GM23248 (cell line): ENCODE results near the gene COPA. TPM values are rescaled to one million over a fixed set of nuclear protein-coding genes. Genes with fewer than 3 reads are reported as not detected.

ENCODE experiments used
- DNase-seq: peaks from one replicate; pipeline ENCODE4 v3.0.0-alpha.2; 2015
- H2AFZ ChIP-seq: fragments of 200-600 bp; sonication (generic); 2 replicates; pipeline ENCODE4 v1.6.1; 2016; ENCODE audit warnings: antibody characterized with exemption
- H3F3A ChIP-seq: fragments of 200-600 bp; sonication (generic); 2 replicates; pipeline ENCODE4 v1.6.1; 2016; ENCODE audit warnings: mild to moderate bottlenecking, antibody characterized with exemption, mixed run types; ENCODE audit not compliant: insufficient read depth
- H3K27ac ChIP-seq: fragments of 200-600 bp; sonication (generic); 2 replicates; pipeline ENCODE4 v1.5.1; 2016; ENCODE audit warnings: mild to moderate bottlenecking
- H3K27me3 ChIP-seq: fragments of 200-600 bp; sonication (generic); replicated peaks from 2 replicates; pipeline ENCODE4 v1.6.1; 2016; ENCODE audit warnings: mild to moderate bottlenecking; ENCODE audit not compliant: insufficient read depth
- H3K36me3 ChIP-seq: fragments of 200-600 bp; sonication (generic); 2 replicates; pipeline ENCODE4 v1.6.1; 2016; ENCODE audit warnings: low read depth, mild to moderate bottlenecking
- H3K4me1 ChIP-seq: fragments of 200-600 bp; sonication (generic); 2 replicates; pipeline ENCODE4 v1.6.1; 2016; ENCODE audit warnings: mild to moderate bottlenecking; ENCODE audit not compliant: insufficient read depth
- H3K4me2 ChIP-seq: fragments of 200-600 bp; sonication (generic); one replicate; pipeline ENCODE4 v1.6.1; 2016; ENCODE audit warnings: mild to moderate bottlenecking; ENCODE audit not compliant: unreplicated experiment
- H3K4me3 ChIP-seq: fragments of 200-600 bp; sonication (generic); 2 replicates; pipeline ENCODE4 v1.5.1; 2016; ENCODE audit warnings: mild to moderate bottlenecking
- H3K79me2 ChIP-seq: fragments of 200-600 bp; sonication (generic); 2 replicates; pipeline ENCODE4 v1.6.1; 2016; ENCODE audit warnings: mild to moderate bottlenecking; ENCODE audit not compliant: insufficient read depth
- H3K9ac ChIP-seq: fragments of 200-600 bp; sonication (generic); 2 replicates; pipeline ENCODE4 v1.6.1; 2016; ENCODE audit warnings: mild to moderate bottlenecking
- H3K9me2 ChIP-seq: fragments of 200-600 bp; sonication (generic); 2 replicates; pipeline ENCODE4 v1.6.1; 2016; ENCODE audit warnings: mixed run types, mild to moderate bottlenecking, moderate library complexity; ENCODE audit not compliant: insufficient read depth
- H3K9me3 ChIP-seq: fragments of 200-600 bp; sonication (generic); one replicate; pipeline ENCODE4 v1.6.1; 2017; ENCODE audit warnings: low read depth
- H4K20me1 ChIP-seq: fragments of 200-600 bp; sonication (generic); 2 replicates; pipeline ENCODE4 v1.6.0; 2016; ENCODE audit not compliant: insufficient read depth
- EZH2 ChIP-seq: fragments of 200-600 bp; sonication (generic); IDR thresholded peaks from 2 replicates; pipeline ENCODE4 v1.6.1; 2018; ENCODE audit warnings: antibody characterized with exemption, mild to moderate bottlenecking; ENCODE audit not compliant: insufficient read depth, poor library complexity, severe bottlenecking
- EZH2phosphoT487 ChIP-seq: fragments of 200-600 bp; sonication (generic); IDR thresholded peaks from 2 replicates; pipeline ENCODE4 v1.6.1; 2018; ENCODE audit warnings: antibody characterized with exemption, moderate library complexity, mild to moderate bottlenecking, low read depth; ENCODE audit not compliant: insufficient read depth
- WGBS, 2 experiments: methylation state at CpG; one replicate each; pipeline ENCODE4 v1.1.6; 2015 to 2017; ENCODE audit warnings: low lambda C conversion rate in 2 of 2, low coverage in 1 of 2; ENCODE audit errors: missing lambda C conversion rate in 2 of 2; 5-methylcytosine and 5-hydroxymethylcytosine counted together
- in situ Hi-C: fragments of 300-500 bp; cut with MboI; formaldehyde crosslinking; loops from 2 replicates; pipeline ENCODE4 v1.15.0; 2020
- polyA plus RNA-seq: library from polyadenylated mRNA; unstranded; fragments of >200 nt; fragmentation: Nextera tagmentation; extraction: Ambion mirVana; gene quantifications from 2 replicates; pipeline ENCODE4 v1.2.1, GENCODE V29; 2016
- total RNA-seq: library from RNA; depleted of rRNA; stranded (reverse); fragments of >200 nt; shearing (Covaris generic); gene quantifications from 2 replicates; pipeline ENCODE4 v1.2.3, GENCODE V29; 2014

The COPA gene
- total and polyA plus RNA-seq, 2 experiments from 2014 or later = 194 to 212 TPM

DNA sequence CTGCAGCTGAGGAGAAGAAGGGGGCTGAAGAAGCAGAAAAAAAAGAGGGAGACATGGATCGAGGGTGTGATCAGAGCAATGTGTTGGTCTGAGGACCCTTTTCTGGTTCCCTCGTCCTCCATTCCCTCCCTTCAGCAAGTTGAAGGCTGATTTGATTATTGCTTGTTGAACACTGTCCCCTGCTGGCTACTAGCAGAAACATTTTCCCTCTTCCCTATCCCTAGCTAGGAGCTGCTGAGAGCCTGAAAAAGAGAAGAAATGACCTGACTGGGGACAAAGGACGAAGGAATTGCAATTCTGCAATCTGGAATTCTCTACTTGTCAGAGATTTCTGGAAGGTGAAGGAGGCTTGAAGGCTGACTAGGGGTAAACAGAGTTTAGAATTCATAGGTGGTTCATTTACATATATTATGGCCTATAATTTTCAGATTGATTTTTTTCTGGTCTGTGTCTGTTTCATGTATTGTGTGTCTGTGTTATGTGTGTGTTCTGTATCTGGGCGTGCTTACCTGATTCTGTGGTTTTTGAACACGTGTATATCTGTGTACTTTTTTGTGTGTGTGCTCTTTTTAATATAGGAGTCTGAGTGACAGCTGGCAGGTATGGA lies 33.6 kb upstream of the COPA start:
- DNase-seq = peak; percentile 79
- Histone ChIP-seq H3K27ac (no peak overlapping the region), H3K4me3 (no peak overlapping the region), H3K9me2 (no peaks in the 10 kb centered on the region), H3K36me3 (no peaks in the 10 kb centered on the region), H3K9ac (no peak overlapping the region), H4K20me1 (no peaks in the 10 kb centered on the region), H3K4me2 (no peak overlapping the region), H3K9me3 (no peaks in the 10 kb centered on the region), H2AFZ (peak overlapping the region; percentile 42; the same call in 1 of the 2 replicates), H3K4me1 (peaks cover 23% of the 10 kb centered on the region), H3F3A (peaks cover 12% of the 10 kb centered on the region), H3K79me2 (no peaks in the 10 kb centered on the region), H3K27me3 (no peaks in the 10 kb centered on the region)
- TF ChIP-seq EZH2phosphoT487 (no peak), EZH2 (no peak)
- in situ Hi-C loops = no loop called here
- 5% methylated on average over 5 of the region's 5 CpGs for WGBS, 2 experiments

DNA sequence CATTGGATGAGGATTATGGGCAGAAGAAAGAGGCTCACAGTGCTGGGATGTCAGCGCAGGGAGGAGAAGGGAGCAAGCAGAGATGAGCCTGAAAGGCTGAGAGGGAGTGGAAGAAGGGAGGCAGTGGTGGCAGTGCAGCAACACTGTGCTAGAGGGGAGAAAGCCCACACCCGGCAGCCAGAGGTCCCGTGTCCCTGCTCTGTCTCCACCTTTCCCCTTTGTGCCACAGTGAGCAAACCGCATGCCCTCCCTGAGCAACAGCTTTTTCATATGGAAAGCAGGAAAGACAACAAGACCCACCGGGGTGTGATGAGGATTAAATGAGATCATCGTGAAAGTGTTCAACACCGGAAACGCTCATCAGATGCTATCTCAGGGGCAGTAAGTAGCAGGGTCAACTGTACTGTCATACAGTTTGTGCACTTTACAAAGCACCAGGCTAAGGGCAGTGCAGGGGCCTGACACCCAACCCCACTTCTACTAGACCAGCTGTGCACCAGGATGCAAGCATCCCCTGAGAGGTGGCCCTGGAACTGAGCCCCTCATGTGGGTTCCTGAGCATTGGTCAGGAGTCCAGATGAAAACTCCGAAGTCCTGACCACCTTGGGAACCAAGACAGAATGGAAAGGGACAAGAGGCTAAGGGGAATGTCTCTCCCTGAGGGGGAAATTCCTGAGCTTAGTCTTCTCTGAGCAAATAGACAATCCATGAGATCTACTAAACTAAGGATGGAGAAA lies 32.9 kb upstream of the COPA start:
- Histone ChIP-seq H4K20me1 (no peaks in the 10 kb centered on the region), H3K9ac (no peak overlapping the region), H3K79me2 (no peaks in the 10 kb centered on the region), H3K4me1 (peaks cover 23% of the 10 kb centered on the region), H2AFZ (peak overlapping the region; percentile 42; the same call in 1 of the 2 replicates), H3F3A (peaks cover 12% of the 10 kb centered on the region), H3K27ac (no peak overlapping the region), H3K36me3 (no peaks in the 10 kb centered on the region), H3K4me3 (no peak overlapping the region), H3K4me2 (no peak overlapping the region), H3K9me3 (no peaks in the 10 kb centered on the region), H3K9me2 (no peaks in the 10 kb centered on the region), H3K27me3 (no peaks in the 10 kb centered on the region)
- TF ChIP-seq EZH2phosphoT487 (no peak), EZH2 (no peak)
- 22 to 23% methylated on average over 9 of the region's 9 CpGs for WGBS, 2 experiments
- in situ Hi-C loops = no loop called here
- DNase-seq = peak; percentile 55

DNA sequence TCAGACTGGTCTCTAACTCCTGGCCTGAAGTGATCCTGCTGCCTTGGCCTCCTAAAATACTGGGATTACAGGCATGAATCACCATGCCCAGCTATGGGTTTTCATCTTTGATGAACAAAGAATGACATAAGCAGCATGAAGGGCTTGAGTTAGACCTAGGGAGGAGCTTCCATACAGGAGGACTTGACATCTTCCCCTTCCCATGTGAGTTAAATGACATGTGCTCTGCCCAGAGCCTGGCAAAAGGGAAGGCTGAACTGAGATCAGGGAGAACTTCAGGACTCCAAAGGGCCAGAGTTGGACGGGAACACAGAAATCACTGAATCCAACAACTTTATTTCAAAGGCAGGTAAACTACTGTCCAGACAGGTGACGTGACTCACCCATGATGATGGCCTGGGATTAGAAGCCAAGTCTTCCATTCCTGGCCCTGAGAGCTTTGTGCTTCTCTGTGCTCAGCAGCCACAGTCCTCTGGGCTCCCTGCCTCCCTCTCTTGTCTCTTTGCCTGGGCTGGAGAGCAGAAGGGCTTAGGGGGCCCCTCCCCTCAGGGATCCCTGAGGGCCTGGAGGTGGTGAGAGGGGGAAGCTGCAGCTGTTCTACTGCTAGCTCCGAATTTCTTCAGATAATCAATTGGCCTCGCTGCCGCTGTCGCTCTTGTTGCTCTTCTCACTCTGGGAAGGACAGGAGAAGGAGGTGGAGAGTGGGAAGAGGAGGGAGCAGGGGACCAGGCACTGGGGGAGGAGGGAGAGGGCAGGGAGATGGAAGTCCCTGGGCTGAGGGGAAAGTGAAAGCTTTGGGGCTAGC lies 31.5 kb upstream of the COPA start:
- Histone ChIP-seq H3K27me3 (no peaks in the 10 kb centered on the region), H3K4me2 (no peak overlapping the region), H3K4me1 (peaks cover 23% of the 10 kb centered on the region), H3K27ac (no peak overlapping the region), H2AFZ (no peak overlapping the region), H4K20me1 (no peaks in the 10 kb centered on the region), H3K9me2 (no peaks in the 10 kb centered on the region), H3K4me3 (no peak overlapping the region), H3K9ac (no peak overlapping the region), H3K36me3 (no peaks in the 10 kb centered on the region), H3K9me3 (no peaks in the 10 kb centered on the region), H3F3A (peaks cover 12% of the 10 kb centered on the region), H3K79me2 (no peaks in the 10 kb centered on the region)
- peak; percentile 12 for DNase-seq
- no peak for TF ChIP-seq EZH2
- no peak for TF ChIP-seq EZH2phosphoT487
- in situ Hi-C loops = no loop called here
- WGBS, 2 experiments = 57 to 65% methylated on average over 6 of the region's 6 CpGs

DNA sequence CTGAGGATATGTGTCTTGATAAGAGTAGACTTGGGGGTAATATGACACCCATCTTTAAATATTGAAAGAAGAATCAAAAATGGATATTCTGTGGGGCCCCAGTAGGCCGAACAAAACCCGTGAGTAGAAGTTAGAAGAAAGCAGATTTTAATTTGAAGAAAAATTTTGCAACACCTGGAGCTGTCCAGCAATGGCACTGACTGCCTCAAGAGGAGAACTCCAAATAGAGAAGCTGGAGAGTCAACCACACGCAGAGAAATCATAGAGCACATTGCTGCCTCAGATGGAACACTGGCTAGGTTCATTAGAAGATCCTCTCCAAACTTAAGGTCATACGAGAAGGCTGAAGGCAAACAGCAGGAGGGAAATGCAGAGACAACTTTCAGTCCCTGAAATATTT lies 30.6 kb upstream of the COPA start:
- Histone ChIP-seq H3K36me3 (no peaks in the 10 kb centered on the region), H3K27ac (no peak overlapping the region), H2AFZ (no peak overlapping the region), H3K4me2 (no peak overlapping the region), H3K4me3 (no peak overlapping the region), H3K9ac (no peak overlapping the region), H4K20me1 (no peaks in the 10 kb centered on the region), H3K9me2 (no peaks in the 10 kb centered on the region), H3K9me3 (no peaks in the 10 kb centered on the region), H3K4me1 (peaks cover 23% of the 10 kb centered on the region), H3K79me2 (no peaks in the 10 kb centered on the region), H3K27me3 (no peaks in the 10 kb centered on the region), H3F3A (peaks cover 12% of the 10 kb centered on the region)
- no peak for TF ChIP-seq EZH2
- no peak for TF ChIP-seq EZH2phosphoT487
- DNase-seq = peak; percentile 42
- in situ Hi-C loops = no loop called here
- WGBS, 2 experiments = 72 to 80% methylated on average over 4 of the region's 4 CpGs
